AG09309 (cell line): ENCODE results near the gene SLC39A6.

Experiments used
- DNase-seq: peaks from one replicate; pipeline ENCODE4 v3.0.0-alpha.2; 2010; ENCODE audit warnings: low read depth
- H3K4me3 ChIP-seq: 2 replicates; pipeline ENCODE4 v1.5.1; 2011; ENCODE audit warnings: mild to moderate bottlenecking, low read depth, low read length, moderate library complexity; ENCODE audit not compliant: control insufficient read depth
- CTCF ChIP-seq: IDR thresholded peaks from 2 replicates; pipeline ENCODE4 v1.5.1; 2011; ENCODE audit warnings: mild to moderate bottlenecking, low read depth, low read length, inconsistent platforms; ENCODE audit not compliant: insufficient read depth, control insufficient read depth; ENCODE audit errors: missing control alignments

The SLC39A6 gene

DNA sequence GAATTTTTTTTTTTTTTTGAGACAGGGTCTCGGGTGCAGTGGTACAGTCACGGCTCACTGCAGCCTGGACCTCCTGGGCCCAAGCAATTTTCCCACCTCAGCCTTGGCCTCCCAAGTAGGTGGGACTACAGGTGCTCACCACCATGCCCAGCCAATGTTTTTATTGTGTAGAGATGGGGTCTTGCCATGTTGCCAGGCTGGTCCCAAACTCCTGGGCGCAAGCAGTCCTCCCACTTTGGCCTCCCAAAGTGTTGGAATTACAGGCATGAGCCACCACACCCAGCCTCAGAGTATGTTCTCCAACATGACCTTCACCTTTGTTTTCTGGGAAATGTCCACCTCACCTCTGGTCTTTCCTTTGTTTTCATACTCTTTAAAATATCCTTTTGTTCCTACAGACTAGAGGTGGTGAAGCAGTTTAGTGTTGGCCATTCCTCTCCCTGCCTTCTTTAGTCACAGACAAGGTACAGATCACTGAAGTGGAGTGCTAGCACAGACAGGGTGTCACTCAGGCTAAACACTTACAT lies 38.6 kb upstream of the SLC39A6 start:
- no peak overlapping the region for H3K4me3 ChIP-seq
- no peak for TF ChIP-seq CTCF

GRCh38 chr18:36162981-36163380 lies 33.8 kb upstream of the SLC39A6 start:
- TF ChIP-seq CTCF, result no peak
- no peak for DNase-seq
- no peak overlapping the region for H3K4me3 ChIP-seq

More for the DNA sequence above, 38.6 kb upstream of the SLC39A6 start:
- DNase-seq, result no peak

DNA sequence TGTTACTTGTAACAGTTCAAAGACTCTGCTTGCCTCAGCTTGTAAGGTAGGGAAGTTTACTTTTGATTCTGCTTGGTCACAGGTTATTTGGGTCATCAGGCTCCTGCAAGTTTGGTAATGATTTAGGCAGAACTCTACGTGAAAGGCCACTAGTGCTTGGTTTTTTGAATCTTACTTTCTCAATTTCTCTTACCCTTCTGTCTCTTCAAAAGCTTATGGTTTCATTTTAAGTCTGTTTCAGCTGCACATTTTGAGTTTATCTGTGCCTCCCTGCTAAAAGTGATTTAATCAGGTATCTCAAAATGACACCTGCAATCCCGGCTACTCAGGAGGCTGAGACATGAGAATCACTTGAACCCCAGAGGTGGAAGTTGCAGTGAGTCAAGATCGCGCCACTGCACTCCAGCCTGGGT lies 31.8 kb upstream of the SLC39A6 start:
- no peak overlapping the region for H3K4me3 ChIP-seq
- TF ChIP-seq CTCF, result no peak
- DNase-seq, result no peak

DNA sequence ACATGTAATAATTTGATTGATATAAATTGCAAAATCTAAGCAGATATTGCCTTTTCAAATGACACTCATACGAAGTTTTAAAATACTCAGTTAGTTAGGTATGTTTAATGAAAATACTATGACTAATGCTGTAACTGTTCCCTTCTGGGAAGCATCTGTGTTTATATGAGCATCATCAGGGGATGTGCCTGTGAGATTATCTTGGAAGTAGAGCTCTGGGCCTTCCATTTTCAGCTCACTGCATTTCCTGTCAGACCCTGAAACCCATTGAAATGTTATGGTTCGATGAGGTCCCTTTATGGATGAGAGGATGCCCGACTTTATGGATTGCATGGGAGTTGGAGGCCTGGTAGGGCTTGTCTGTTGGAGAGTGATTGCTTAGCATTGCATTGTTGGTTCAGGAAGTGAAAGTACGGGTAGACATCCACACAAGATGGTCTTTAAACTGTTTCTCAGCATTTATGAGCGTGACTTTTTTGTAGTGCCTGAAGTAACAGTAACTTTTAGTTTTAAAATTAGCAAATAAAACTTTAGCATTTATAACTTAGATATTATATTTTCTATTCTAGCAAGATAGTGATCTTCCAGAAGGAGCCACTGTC lies 29.2 kb upstream of the SLC39A6 start:
- no peak for DNase-seq
- no peak for TF ChIP-seq CTCF
- no peak overlapping the region for H3K4me3 ChIP-seq

DNA sequence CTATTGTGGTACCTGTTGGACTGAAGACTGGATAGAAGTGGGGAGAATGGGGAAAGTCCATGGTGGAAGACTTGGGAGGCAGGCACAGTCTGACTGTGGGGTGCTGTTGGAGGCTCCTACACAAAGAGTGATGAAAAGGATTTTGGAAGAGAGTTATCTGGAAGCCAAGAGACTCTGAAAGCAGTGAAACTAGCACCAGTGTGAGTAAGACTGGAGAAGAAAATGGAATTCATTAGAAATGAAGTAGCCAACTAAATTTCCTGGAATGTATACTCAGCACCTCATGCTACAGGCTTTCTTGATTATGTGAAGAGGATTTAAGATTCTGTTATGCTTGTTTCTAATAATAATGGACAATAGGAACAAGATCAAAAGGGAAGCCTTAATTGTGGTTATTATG lies 28.3 kb upstream of the SLC39A6 start:
- TF ChIP-seq CTCF, result no peak
- no peak overlapping the region for H3K4me3 ChIP-seq
- DNase-seq, result no peak

GRCh38 chr18:36155851-36156757 lies 27.0 kb upstream of the SLC39A6 start:
- no peak overlapping the region for H3K4me3 ChIP-seq
- DNase-seq, result no peak
- TF ChIP-seq CTCF, result no peak
